Measurements from ENCODE around the gene NMUR1.
"Not testable (repeated sequence)": the region's sequence is repeated elsewhere in the genome, so short reads cannot be mapped to it uniquely, and the experiment has no call there.

DNA sequence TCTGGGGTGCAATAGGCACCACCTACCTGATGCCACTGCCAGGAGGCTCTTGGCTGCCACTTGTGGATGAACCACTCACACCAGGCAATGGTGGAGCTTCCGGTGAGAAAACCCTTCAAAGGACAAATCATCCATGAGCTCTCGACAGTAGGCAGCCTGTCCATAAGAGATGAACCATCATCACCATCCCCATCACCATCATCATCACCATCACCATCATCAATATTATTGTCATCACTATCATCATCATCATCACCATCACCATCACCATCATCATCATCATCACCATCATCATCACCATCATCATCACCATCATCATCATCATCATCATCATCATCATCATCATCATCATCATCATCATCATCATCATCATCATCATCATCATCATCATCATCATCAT, 48.4 kb upstream of the NMUR1 start:
- TF ChIP-seq, protein P1, sequence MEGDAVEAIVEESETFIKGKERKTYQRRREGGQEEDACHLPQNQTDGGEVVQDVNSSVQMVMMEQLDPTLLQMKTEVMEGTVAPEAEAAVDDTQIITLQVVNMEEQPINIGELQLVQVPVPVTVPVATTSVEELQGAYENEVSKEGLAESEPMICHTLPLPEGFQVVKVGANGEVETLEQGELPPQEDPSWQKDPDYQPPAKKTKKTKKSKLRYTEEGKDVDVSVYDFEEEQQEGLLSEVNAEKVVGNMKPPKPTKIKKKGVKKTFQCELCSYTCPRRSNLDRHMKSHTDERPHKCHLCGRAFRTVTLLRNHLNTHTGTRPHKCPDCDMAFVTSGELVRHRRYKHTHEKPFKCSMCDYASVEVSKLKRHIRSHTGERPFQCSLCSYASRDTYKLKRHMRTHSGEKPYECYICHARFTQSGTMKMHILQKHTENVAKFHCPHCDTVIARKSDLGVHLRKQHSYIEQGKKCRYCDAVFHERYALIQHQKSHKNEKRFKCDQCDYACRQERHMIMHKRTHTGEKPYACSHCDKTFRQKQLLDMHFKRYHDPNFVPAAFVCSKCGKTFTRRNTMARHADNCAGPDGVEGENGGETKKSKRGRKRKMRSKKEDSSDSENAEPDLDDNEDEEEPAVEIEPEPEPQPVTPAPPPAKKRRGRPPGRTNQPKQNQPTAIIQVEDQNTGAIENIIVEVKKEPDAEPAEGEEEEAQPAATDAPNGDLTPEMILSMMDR (IDR thresholded peaks at IDR 0.05) = not testable (repeated sequence)
- TF ChIP-seq POLR2A (IDR thresholded peaks at IDR 0.05) = not testable (repeated sequence)
